GM18517 (cell line): ENCODE measurements around the gene ARMC12.
A peak's percentile ranks its signal among the peaks of the same experiment; 100 is the strongest.
"Not testable (repeated sequence)": the region's sequence is repeated elsewhere in the genome, so short reads cannot be mapped to it uniquely, and the experiment has no call there.

ENCODE experiments used
- ATAC-seq: cut with Tn5 transposase; IDR thresholded peaks from one replicate; pipeline ENCODE4 v1.9.1; 2021; ENCODE audit warnings: mild to moderate bottlenecking, moderate library complexity; ENCODE audit not compliant: unreplicated experiment

ARMC12 gene

DNA sequence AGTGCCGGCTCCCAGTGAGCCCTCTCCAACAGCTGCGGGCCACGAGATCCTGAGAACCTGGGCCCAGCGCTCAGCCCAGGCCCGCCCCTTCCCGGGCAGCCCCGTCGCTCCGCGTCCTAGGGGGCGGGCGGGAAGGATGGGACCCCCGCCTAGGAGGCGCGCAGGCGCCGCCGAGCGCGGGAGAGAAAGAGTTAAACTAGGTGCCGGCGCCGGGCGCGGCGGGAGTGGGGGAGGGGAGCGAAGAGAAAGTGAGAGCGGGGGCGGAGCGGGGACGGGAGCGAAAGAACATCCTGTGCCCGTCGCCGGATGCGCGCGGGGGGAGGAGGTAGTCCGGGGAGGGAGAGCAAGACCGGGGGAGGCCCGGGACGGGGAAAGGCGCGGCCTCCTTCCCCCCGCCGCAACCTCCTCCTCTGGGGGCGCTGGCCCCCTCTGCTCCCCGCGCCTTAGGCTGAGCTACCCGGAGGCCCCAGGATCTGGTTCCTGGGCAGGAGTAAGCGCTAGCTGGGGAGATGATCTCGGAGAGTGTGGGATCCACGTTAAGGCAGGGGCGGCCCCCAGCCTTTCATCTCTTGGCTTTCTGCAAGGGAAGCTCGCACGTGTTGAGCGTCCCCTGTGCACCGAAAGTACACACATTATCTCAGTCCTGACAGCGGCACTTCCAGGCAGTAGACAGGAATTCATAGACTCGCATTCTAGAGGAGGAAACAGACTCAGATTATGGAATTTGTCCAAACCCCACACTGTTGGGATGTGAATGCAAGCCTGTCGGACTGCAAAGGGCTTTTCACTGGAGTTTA, 4.9 kb upstream of the ARMC12 start:
- peak; percentile 32 for ATAC-seq

DNA sequence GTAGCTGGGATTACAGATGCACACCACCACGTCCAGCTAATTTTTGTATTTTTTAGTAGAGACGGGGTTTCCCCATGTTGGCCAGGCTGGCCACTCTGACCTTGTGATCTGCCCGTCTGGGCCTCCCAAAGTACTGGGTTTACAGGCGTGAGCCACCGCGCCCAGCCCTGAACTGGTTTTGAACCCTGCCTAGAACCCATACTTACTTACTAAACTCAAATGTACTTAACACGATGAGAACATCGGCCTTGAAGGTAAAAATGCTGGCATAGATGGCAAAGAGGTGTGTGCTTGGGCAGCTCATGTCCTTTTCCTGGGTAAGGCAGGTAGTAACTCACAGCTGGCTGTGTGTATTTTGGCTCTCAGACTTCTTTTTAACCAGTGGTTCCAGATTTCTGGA, 3.2 kb upstream of the ARMC12 start:
- ATAC-seq: no peak

DNA sequence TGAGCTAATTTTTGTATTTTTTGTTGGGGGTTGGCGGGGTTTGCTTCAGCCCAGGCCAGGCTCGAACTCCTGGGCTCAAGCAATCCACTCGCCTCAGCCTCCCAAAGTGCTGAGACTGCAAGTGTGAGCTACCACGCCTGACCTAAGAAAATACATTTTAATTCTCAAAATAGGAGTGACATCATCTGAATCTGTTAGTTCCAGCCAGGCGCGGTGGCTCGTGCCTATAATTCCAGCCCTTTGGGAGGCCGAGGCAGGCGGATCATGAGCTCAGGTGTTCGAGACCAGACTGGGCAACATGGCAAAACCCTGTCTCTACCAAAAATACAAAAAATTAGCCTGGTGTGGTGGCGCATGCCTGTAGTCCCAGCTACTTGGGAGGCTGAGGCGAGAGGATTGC, 2.5 kb upstream of the ARMC12 start:
- not testable (repeated sequence) for ATAC-seq

DNA sequence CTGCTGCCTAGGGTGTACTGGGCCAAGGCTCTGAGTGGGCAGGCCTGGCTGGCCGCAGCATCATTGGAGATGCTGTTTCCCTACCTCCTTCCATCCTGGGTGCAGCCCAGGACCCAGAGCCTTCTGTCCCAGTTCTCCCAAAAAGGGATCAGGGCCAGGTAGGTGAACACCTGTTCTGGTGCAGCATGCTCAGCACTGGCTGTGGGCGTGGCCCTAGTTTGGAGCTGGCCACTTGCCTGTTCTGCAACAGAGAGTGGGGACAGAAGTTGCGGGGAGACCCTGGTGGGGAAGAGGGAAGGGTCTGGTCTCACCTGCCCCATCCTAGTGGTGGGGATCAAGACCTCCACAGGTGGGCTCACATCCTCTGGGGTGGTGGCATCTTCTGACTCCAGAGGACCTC, 1.4 kb upstream of the ARMC12 start:
- no peak for ATAC-seq

DNA sequence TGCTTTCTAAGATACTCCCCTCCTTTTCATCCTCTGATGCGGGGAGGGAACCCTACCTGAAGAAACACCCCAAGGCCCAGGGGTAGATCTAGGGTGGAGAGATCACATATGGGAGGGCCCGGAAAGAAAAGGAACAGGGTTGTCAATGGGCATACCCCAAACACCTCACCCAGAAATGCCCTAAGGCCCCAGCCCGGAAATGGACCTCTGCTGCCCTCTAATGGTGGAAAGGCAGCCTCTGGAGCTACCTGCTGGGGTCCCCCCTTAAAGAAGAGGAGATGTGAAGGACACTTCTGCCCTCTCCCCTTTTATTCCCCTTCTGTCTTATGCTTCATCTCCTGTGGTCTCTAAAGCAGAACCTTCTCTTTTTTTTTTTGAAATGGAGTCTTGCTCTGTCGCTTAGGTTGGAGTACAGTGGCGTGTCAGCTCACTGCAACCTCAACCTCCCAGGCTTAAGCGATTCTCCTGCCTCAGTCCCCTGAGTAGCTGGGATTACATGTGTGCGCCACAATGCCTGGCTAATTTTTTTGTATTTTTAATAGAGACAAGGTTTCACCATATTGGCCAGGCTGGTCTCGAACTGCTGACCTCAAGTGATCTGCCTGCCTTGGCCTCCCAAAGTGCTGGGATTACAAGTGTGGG, 458 bp upstream of the ARMC12 start:
- ATAC-seq: no peak

DNA sequence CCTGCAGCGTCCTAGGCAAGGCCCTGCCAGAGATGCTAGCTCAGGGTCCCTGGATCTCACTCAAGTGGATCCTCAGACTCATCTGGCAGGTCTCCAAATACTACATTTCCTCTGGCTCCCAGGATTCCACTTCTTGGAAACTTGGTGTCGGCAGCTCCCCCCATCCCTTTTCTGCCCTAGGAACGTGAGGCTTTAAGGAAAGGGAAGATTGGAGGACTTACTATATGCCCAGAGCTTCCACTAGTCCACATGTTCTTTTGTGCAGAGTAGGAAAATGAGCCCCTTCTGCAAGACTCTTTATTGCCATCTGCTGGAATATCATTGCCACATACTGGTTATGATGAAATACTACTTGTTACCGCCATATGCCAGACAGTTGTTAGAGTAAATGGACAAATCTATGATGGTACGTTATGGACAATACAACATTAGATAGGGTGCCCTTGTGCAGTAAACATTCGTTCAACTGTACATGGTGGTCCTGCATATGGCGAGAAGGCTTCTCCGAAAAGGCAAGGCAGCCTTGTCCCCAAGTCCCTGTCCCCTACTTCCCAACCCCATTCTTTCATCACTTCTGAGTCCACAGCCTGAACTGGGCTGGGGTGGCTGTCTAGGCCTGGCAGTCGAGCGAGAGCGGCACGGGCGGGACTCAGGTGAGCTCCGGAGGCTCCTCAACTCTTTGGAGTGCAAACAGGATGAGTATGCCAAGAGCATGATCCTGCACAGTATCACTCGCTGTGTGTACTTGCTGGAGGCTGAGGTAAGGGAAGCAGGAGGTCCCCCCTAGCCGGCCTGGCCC, 780 bp downstream of the ARMC12 start:
- no peak for ATAC-seq

DNA sequence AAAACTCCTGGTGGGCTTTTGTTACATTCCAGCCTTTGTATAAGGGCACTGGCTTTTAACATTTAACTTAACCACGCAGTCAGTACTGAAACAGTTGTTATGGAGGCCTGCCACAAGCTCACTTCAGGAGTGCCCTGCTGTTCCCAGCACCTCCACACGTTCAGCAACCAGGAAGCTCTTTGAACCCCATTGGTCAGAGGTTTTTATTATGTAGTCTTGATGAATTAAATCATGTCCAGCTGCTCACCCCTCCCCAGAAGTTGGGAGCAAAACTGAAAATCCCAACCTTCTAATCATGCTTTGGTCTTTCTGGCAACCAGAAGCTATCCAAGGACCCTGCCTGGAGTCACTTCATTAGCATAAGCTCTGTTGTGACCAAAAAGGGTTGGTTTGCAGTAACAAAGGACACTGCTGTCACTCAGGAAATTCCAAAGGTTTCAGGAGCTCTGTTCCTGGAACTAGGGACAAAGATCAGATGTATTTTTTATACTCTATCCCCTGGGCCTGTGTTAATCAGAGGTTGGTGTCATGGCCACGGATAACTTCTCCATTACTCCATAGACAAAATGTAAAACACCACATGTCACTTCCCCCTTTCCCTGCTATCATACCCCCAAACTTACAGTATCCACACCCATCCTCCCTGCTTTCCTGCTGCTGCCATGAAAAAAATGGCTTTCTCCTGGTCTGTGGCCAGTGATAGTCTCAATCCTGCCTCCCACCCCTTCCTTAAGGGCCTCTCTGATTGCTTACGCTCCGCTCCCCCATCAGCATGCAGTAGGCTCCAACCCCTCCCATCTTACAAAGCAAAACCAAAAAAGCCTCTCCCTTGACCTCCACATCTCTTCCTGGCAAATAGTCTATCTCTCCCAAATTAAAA, 3.1 kb downstream of the ARMC12 start:
- no peak for ATAC-seq

DNA sequence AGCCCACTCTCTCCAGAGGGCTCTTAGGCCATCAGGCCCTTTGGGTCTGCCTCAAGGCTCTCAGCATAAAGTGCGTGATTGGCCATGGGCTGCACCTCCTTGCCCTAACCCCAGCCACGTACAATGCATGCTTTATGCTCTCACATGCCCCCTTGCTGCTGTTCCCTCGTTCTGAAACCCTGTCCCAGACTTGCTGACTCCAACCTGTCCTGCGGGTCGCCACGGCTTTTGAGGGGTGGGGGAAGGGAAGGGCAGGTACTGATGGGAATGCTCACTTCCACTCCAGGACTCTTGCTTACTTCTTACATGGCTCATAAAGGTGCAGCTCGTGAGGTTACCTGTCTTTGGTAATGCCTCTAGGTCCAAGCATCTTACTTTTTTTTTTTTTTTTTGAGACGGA, 6.0 kb downstream of the ARMC12 start:
- no peak for ATAC-seq

DNA sequence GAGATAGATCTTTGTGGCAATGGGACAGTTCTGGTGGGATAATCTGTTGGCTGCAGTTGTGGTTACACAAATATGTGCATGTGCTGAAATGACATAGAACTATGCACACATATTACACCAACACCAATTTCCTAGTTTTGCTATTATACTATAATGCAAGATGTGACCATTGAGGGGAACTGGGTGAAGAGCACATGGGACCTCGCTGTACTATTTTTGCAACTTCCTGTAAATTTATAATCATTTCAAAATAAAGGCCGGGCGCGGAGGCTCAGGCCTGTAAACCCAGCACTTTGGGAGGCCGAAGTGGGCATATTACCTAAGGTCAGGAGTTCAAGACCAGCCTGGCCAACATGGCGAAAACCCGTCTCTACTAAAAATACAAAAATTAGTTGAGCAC, 8.7 kb downstream of the ARMC12 start:
- no peak for ATAC-seq

DNA sequence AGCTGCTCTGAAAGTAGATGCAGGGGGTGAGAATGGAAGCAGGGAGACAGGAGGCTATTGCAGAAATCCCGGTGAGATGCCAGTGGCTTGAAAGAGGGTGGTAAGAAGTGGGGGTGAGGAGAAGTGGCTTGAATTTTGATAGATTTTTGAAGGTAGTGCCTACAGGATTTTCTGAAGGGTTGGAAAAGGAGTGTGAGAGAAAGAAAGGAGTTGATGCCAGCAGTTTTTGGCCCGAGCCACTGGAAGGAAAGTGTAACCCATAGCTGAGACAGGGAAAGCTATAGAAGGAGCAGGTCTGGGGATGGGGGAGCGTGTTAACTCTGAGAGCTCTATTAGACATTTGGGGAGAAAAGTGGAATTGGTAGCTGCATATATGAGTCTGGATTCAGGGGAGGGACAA, 9.7 kb downstream of the ARMC12 start:
- ATAC-seq: no peak

DNA sequence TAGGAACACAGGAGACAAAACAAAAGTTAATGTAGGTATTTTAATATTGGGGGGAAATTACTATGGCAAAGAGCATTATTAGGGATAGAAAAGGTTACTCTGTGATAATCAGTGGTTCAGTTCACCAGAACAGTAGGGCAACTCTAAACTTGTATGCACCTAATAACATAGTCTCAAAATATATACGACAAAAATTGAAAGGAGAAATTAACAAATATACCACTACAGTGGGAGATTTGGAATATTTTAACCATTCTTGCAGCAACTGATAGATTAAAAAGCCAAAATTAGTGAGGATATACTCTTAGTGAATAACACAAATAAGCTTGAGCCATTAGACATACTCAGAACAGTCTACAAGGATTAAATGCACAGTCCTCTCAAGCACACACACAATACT, 11.0 kb downstream of the ARMC12 start:
- no peak for ATAC-seq

DNA sequence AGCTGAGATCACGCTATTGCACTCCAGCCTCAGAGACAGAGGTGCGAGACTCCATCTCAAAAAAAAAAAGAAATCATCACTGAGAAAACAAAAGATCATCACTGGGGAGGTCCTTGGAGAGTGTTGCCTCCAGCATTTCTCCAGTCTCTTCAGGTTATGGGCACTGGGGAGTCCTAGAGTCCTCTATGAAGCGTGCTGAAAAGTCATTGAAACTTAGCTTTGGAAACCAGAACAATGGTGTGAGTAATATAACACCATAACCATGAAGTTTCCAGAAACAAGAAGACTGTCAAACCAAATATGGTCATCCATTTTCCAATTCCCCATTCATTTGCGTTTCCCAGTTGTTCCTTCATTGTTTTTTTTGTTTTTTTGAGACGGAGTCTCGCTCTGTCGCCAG, 13.7 kb downstream of the ARMC12 start:
- no peak for ATAC-seq

DNA sequence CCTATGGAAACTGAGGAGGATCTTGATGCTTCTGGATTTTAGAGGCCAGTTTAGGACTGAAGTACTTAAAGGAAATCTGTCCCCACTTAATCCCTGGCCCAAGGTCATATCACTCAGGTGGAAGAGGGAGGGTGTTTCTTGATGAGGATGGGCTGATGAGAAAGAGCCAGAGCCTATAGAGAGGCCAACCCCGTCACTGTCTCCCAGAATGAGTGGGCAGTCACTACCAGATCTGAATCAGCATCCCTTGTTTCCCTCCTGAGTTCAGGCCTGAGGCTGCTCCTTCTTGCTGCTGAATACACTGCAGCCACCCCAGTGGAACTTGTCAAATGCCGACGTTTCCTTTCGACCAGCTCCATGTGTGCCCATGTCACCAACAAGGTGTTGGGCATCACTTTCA, 14.8 kb downstream of the ARMC12 start:
- no peak for ATAC-seq

DNA sequence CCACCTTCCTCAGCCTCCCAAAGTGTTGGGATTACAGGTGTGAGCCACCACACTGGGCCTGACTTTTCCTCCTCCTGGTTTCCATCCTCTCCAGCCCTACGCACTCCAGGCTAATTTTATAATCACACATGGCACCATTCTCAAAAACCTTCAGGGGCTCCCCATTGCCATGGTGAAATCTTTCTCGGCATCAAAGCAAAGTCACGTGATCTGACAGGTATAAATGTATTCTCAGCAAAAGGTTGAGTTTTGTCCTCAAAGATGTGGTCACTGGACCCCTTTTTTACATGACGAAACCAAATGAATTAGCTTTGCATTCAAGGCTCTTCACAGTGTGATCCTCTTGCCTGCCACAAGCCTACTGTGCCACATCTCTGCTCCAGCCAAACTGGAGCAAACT, 15.5 kb downstream of the ARMC12 start:
- no peak for ATAC-seq

DNA sequence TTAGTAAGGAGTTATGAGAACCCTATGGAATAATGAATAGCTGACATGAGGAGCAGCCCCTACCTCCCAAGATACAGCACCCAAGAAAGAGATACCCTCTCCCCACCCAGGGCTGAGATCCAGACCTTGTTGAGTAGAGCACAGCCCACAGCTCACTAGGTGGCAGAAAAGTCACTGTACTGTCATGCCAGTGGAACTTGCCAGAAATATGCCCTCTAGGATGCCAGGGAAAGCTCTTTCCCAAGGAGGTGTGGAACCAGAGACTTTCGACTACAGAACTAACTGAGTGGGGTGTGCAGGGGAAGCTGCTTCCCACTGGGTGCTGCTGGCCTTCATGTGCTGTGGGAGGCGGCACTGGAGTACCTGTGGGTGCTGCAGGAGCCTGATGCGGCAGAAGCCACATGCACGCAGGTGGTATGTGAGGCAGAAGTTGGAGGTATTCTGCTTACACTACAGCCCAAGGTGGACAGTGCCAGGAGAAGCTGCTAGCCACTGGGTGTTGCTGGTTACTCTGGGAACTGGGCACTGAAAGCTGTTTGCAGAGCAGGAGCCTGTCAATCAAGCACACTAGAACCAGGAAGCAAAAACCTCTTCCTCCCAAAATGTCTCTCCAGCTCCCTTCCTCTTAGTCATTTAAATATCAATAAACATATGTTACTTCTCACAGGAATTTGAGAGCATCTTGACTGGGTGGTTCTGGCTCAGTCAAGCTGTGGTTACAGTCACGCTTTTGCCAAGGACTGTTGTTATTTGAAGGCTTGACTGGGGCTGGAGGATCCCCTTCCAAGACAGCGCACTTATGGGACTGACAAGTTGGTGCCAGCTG, 17.8 kb downstream of the ARMC12 start:
- no peak for ATAC-seq

DNA sequence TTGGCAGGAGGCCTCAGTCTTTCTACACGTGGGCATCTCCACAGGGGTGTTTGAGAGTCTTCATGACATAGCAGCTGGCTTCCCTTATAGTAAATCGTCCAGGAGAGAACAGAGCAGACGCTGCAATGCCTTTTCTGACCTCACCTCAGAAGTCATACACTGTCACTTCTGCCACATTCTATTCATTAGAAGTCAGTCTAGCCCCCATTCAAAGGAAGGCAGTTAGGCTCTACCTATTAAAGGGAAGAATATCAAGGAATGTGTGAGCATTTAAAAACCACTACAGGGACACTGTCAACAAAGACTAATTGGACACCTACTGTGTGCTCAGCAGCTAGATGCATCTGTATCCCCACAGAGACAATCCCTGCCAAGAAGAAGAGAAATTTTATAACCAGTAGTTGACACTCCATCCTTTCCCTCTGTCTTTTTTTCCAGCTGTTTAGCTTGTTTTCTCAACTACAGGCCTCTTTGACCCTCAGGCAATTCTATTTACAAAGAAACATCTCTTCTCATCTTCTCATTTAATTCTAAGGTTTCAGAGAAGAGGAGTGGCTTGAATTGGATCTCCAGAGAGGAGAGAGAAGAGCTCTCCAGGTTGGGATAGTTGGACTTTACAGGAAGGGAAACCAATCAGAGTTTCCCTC, 18.6 kb downstream of the ARMC12 start:
- no peak for ATAC-seq

DNA sequence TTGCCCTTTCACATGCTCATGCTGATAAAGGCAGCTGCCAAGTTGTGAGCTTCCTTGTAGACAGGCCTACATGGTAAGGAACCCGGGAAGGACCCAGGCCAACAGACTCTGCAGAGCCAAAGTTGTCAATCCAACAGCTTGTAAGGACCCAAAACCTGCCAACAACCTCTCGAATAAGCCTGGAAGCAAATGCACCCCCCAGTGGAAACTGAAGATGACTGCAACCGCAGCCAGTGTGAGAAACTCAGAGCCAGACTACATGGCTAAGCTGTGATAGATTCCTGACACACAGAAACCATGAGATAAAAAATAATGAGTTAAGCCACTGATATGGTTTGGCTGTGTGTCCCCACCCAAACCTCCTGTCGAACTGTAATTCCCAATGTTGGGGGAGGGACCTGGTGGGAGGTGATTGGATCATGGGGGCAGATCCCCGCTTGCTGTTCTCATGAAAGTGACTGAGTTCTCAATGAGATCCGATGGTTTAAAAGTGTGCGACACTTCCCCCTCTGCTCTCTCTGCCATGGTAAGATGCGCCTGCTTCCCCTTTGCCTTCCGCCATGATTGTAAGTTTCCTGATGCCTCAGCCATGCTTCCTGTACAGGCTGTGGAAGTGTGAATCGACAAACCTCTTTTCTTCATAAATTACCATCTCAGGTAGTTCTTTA, 20.8 kb downstream of the ARMC12 start:
- no peak for ATAC-seq

DNA sequence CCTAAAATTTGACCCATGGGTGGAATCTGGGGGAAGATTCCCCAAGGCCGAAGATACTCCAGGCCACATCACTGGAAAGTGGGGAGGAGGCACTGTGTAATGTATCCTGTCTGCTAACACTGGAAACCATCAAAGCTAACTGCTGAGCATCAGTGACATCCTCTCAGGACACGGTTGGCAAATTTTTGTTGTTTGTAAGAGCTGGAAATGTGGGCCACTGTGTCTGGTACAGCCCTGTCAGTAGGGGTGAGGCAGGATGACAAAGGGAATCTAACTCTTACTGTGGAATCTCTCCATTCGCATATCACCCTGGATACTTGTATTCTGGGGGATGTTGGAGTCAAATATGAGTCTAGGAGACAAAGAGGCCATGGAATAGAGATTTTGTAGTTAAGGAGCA, 22.6 kb downstream of the ARMC12 start:
- ATAC-seq: no peak

DNA sequence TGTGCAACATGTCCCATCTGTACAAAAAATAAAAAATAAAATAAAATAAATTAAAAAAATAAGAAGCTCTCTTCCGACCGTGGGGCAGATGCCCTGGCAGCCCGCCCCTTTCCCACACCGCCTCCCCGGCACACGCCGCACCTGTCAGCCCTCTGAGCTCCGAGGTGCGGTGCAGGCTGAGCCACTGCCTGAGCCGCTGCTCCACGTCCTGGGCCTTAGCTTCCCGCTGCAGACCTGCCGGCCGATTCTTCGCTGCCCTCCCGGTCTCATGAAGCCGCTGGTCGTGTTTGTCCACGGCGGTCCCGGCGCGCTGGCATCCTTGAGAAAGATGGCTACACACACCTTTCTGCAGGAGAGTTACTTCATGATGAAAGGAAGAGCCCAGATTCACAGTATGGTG, 28.9 kb downstream of the ARMC12 start:
- ATAC-seq: no peak
